Stimulated activated naive CD8-positive, alpha-beta T cell treated with anti-CD3 and anti-CD28 coated beads, Interleukin-15, amount 100 ng/mL, for 72 hours (primary cell): ENCODE measurements around the gene SNAI1.

ENCODE experiments used
- ATAC-seq: fragments of 150-1000 bp; cut with Tn5 transposase; 2 replicates; pipeline ENCODE4 v1.10.0; 2021; ENCODE audit warnings: mild to moderate bottlenecking, moderate library complexity
- DNase-seq, 2 donors: peaks; one replicate each; pipeline ENCODE4 v3.0.0; 2021 to 2022
- H3K27ac Mint-ChIP-seq, 2 donors: one replicate each; pipeline ENCODE4 v1.8.0; 2022; ENCODE audit warnings: mild to moderate bottlenecking in 2 of 2, mixed read lengths in 2 of 2, moderate library complexity in 2 of 2
- H3K27me3 Mint-ChIP-seq: one replicate; pipeline ENCODE4 v1.8.0; 2022; ENCODE audit warnings: mixed read lengths
- H3K4me1 Mint-ChIP-seq: one replicate; pipeline ENCODE4 v1.8.0; 2022; ENCODE audit warnings: mild to moderate bottlenecking, mixed read lengths
- H3K4me3 Mint-ChIP-seq, 2 donors: one replicate each; pipeline ENCODE4 v1.8.0; 2022; ENCODE audit warnings: mild to moderate bottlenecking in 2 of 2, mixed read lengths in 2 of 2, moderate library complexity in 1 of 2
- H3K9me3 Mint-ChIP-seq, 2 donors: one replicate each; pipeline ENCODE4 v1.8.0; 2022; ENCODE audit warnings: mixed read lengths in 2 of 2

SNAI1 gene

DNA sequence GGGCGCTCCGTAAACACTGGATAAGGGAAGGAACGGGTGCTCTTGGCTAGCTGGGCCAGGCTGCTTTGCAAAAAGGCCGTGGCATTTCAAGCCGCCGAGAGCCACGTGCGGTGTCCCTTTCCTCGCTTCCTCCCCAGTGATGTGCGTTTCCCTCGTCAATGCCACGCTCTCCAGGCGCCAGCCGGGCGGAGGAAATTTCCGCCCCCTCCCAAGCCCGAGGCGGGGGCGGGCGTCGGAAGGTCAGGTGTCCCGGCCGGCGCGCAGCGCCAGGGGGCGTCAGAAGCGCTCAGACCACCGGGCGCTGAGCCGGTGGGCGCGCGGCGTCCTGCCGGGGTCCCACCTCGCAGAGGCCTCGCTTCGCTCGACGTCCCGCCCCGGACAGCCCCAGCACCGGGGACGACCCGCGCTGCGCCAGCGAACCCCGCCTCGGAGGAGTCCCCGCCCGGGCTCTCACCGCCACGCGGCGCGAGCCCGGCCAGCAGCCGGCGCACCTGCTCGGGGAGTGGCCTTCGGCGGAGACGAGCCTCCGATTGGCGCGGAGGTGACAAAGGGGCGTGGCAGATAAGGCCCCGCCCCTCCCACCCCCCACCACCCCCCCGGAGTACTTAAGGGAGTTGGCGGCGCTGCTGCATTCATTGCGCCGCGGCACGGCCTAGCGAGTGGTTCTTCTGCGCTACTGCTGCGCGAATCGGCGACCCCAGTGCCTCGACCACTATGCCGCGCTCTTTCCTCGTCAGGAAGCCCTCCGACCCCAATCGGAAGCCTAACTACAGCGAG, at the start of gene SNAI1:
Gene SNAI1 (plus strand): TSS at position 635 of the 777 bp plus-strand sequence. CDS start 80 bp downstream, at position 715.
- Mint-ChIP-seq H3K27ac (peak within 1 kb of the TSS in 1 of 2 donors; percentile 89), H3K27me3 (peaks cover 7% of the 10 kb centered on the region), H3K4me1 (peaks cover 45% of the 10 kb centered on the region), H3K4me3 (peak within 1 kb of the TSS; percentile 67 to 75), H3K9me3 (no peaks in the 10 kb centered on the region)
- peak; percentile 82 to 83 for DNase-seq
- ATAC-seq, result peak; percentile 90

DNA sequence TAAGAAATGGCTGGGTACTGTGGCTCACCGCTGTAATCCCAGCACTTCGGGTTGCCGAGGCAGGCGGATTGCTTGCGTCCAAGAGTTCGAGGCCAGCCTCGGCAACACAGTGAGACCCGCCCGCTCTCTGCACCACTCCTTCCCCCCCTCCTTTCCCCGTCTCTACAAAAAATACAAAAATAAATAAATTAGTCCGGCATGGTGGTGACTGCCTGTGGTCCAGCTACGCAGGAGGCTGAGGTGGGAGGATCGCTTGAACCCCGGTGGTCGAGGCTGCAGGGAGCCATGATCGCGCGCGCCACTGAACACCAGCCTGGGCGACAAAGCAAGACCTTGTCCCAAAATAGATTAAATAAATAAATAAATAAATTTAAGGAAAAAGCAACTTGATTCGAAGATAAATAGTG, 47.0 kb upstream of the SNAI1 start:
- Mint-ChIP-seq H3K4me1 (peaks cover 52% of the 10 kb centered on the region), H3K27ac (no peak overlapping the region)
- ATAC-seq, result no peak

GRCh38 chr20:49936153-49937026, 46.4 kb upstream of the SNAI1 start, which contains the start of gene RNF114:
TSS of gene RNF114 (plus strand) at chr20:49936397. CDS start at chr20:49936413, 16 bp downstream.
- peak; percentile 86 to 88 for DNase-seq
- H3K27me3 Mint-ChIP-seq, result no peaks in the 10 kb centered on the region
- peak within 1 kb of the TSS; percentile 88 to 97 for H3K4me3 Mint-ChIP-seq
- peak within 1 kb of the TSS; percentile 67 to 97 for H3K27ac Mint-ChIP-seq
- peaks cover 58% of the 10 kb centered on the region for H3K4me1 Mint-ChIP-seq
- ATAC-seq, result peak; percentile 92
- no peaks in the 10 kb centered on the region for H3K9me3 Mint-ChIP-seq

More for the DNA sequence above, 47.0 kb upstream of the SNAI1 start:
- H3K27me3 Mint-ChIP-seq, result no peaks in the 10 kb centered on the region
- no peak for DNase-seq
- peak overlapping the region; percentile 88 to 97 for H3K4me3 Mint-ChIP-seq
- H3K9me3 Mint-ChIP-seq, result no peaks in the 10 kb centered on the region

- Mint-ChIP-seq H3K27me3 (no peaks in the 10 kb centered on the region), H3K4me1 (peaks cover 61% of the 10 kb centered on the region), H3K9me3 (no peaks in the 10 kb centered on the region), H3K27ac (peak overlapping the region; percentile 67 to 97), H3K4me3 (peak overlapping the region; percentile 88 to 97)
- ATAC-seq (peak; percentile 13), DNase-seq (no peak)
Measured at GRCh38 chr20:49937027-49937929, 45.5 kb upstream of the SNAI1 start.

GRCh38 chr20:49938173-49939163, 44.3 kb upstream of the SNAI1 start:
- peaks cover 61% of the 10 kb centered on the region for H3K4me1 Mint-ChIP-seq
- no peaks in the 10 kb centered on the region for H3K27me3 Mint-ChIP-seq
- DNase-seq (no peak), ATAC-seq (no peak)
- H3K27ac Mint-ChIP-seq, result peak overlapping the region; percentile 49 to 96
- peak overlapping the region; percentile 67 to 88 for H3K4me3 Mint-ChIP-seq
- no peaks in the 10 kb centered on the region for H3K9me3 Mint-ChIP-seq

DNA sequence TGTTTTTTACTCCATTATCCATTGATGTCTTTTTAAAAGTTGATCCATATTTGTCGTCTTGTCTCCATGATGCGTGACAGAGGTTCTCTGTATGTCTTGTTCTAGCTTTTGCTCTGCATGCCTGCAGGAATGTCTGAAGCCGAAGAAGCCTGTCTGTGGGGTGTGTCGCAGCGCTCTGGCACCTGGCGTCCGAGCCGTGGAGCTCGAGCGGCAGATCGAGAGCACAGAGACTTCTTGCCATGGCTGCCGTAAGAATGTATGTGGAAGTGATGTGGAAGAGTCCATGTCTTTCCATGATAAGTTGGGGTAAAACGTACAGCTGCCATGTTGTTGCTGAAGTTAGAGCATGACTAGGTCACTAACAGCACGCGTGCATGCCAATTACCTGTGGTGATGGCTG, 41.3 kb upstream of the SNAI1 start:
- peaks cover 44% of the 10 kb centered on the region for H3K4me1 Mint-ChIP-seq
- DNase-seq, result no peak
- no peak for ATAC-seq
- H3K4me3 Mint-ChIP-seq, result no peak overlapping the region
- no peaks in the 10 kb centered on the region for H3K9me3 Mint-ChIP-seq
- H3K27me3 Mint-ChIP-seq, result no peaks in the 10 kb centered on the region
- H3K27ac Mint-ChIP-seq, result peak overlapping the region; percentile 22 to 28

DNA sequence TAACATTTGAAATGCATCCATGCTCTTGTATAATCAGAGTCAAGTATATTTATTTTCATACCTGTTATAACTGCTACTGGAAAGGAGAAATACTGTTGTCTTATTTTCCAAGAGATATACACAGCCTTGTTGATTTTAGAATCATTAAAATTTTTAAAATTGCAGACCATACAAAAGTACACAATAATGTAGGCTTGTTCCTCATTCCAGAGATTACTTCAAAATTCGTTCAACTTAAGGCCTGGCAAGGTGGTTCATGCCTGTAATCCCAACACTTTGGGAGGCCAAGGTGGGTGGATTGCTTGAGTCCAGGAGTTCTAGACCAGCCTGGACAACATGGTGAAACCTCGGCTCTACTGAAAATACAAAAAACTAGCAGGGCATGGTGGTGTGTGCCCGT, 40.5 kb upstream of the SNAI1 start:
- no peak overlapping the region for H3K4me3 Mint-ChIP-seq
- H3K27ac Mint-ChIP-seq, result no peak overlapping the region
- H3K9me3 Mint-ChIP-seq, result no peaks in the 10 kb centered on the region
- H3K27me3 Mint-ChIP-seq, result no peaks in the 10 kb centered on the region
- ATAC-seq, result no peak
- DNase-seq, result no peak
- H3K4me1 Mint-ChIP-seq, result peaks cover 38% of the 10 kb centered on the region

- Mint-ChIP-seq H3K4me1 (peaks cover 34% of the 10 kb centered on the region), H3K9me3 (no peaks in the 10 kb centered on the region), H3K4me3 (no peak overlapping the region), H3K27ac (no peak overlapping the region), H3K27me3 (no peaks in the 10 kb centered on the region)
- ATAC-seq, result no peak
- no peak for DNase-seq
Measured at GRCh38 chr20:49942942-49943341, 39.8 kb upstream of the SNAI1 start.

DNA sequence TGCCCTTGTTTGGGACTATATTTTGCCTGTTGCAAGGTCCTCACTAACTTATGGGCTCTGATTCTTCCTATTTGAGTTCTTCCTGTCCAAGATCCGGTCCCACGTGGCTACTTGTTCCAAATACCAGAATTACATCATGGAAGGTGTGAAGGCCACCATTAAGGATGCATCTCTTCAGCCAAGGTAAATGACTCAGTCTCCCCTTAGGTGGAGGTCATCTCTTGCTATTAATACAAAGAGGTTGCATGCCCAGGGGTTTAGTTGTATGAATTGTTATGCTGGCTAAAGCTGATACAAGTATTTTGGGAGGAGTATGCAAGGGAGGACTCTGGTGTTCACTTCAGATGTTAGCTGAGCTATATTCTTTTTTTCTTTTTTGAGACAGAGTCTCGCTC, 37.5 kb upstream of the SNAI1 start:
- no peak for ATAC-seq
- Mint-ChIP-seq H3K9me3 (no peaks in the 10 kb centered on the region), H3K4me3 (no peak overlapping the region), H3K4me1 (peaks cover 28% of the 10 kb centered on the region), H3K27ac (no peak overlapping the region), H3K27me3 (no peaks in the 10 kb centered on the region)
- DNase-seq, result no peak

DNA sequence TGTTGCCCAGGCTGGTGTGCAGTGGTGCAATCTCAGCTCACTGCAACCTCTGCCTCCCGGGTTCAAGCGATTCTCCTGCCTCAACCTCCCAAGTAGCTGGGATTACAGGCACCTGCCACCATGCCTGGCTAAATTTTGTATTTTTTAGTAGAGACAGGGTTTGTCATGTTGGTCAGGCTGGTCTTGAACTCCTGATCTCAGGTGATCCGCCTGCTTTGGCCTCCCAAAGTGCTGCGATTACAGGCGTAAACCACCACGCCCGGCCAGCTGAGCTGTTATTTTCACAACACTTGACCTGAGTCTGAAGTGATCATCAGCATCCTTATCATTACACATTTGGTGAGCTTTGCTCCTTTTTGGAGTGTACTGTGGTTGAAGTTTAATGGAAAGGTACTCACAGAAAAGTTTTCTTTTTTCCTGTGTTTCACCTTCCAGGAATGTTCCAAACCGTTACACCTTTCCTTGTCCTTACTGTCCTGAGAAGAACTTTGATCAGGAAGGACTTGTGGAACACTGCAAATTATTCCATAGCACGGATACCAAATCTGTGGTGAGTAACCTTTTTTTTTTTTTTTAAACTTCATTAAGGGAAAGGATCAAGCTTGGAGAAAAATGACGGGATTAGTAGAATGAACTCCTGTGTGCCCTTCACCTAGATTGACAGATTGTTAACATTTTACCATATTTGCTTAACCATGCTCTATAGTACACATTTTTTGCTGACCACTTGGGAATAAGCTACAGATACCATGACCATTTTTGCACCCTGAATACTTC, 36.9 kb upstream of the SNAI1 start:
- H3K27me3 Mint-ChIP-seq, result no peaks in the 10 kb centered on the region
- no peak overlapping the region for H3K4me3 Mint-ChIP-seq
- no peak overlapping the region for H3K27ac Mint-ChIP-seq
- H3K9me3 Mint-ChIP-seq, result no peaks in the 10 kb centered on the region
- ATAC-seq, result no peak
- H3K4me1 Mint-ChIP-seq, result peaks cover 32% of the 10 kb centered on the region
- DNase-seq, result no peak

DNA sequence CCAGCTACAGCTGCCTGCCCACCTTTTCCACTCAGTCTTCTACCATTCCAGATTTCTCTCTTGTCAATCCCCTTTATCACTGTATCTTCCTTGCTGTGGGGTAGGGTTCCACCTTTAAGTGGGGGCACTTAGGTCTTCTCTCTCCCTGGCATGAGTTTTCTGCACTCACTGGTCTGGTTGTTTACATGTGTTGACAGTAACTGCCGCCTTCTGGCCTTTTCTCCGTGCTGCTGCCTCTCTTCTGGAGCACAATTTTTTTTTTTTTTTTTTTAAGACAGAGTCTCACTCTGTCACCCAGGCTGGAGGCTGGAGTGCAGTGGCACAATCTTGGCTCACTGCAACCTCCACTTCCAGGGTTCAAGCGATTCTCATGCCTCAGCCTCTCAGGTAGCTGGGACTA, 34.6 kb upstream of the SNAI1 start:
- DNase-seq (no peak), ATAC-seq (no peak)
- peak overlapping the region in 1 of 2 donors; percentile 72 for H3K27ac Mint-ChIP-seq
- no peaks in the 10 kb centered on the region for H3K9me3 Mint-ChIP-seq
- no peak overlapping the region for H3K4me3 Mint-ChIP-seq
- no peaks in the 10 kb centered on the region for H3K27me3 Mint-ChIP-seq
- H3K4me1 Mint-ChIP-seq, result peaks cover 24% of the 10 kb centered on the region

DNA sequence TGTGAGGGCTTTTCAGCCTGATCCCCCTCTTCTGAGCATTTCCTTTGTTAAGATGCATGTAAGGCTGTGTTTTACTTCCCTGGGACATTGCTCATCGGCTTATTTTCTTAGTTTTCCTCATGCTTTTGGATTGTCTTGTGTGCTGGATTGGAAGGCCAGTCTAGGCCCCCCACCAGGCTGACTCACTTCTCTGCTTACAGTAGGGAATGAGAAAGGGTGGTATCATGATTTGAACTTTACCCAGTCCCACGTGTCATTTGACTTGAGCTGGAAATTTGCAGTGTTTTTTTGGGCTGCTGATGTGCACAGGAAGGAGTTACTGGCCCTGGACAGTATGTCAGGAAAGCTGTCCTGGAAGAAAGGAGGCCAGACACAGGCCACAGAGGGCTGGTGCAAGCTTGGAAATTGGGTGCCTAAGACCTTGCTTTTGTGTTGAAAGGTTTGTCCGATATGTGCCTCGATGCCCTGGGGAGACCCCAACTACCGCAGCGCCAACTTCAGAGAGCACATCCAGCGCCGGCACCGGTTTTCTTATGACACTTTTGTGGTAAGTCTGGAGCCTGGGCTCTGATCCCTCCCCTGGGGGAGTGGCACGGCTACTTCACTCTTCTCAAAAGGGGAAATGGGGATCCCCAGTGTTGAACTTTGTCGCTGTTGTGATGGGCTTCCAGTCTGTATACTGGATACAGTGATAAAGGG, 33.8 kb upstream of the SNAI1 start:
- DNase-seq, result no peak
- no peaks in the 10 kb centered on the region for H3K27me3 Mint-ChIP-seq
- no peak for ATAC-seq
- H3K4me1 Mint-ChIP-seq, result peaks cover 24% of the 10 kb centered on the region
- H3K4me3 Mint-ChIP-seq, result no peak overlapping the region
- no peaks in the 10 kb centered on the region for H3K9me3 Mint-ChIP-seq
- no peak overlapping the region for H3K27ac Mint-ChIP-seq

DNA sequence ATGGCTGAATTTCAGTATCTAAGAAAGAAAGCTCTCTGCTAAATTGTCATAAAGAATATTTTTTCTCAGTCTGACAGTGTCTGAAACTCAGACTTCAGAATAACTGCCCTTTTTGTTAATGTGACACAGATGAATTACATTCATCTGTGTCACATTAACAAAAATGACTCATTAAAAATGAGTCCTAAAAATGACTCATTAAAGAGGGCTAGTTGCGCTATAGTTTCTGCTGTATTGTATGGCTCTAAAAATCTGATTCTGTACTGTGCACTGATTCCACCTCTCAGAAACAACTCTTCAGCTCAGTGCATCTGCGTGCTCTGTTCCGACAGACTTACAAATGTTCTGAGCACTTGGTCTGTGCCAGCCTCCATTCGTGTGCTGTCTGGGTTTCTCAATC, 31.6 kb upstream of the SNAI1 start:
- H3K4me3 Mint-ChIP-seq, result no peak overlapping the region
- peaks cover 20% of the 10 kb centered on the region for H3K4me1 Mint-ChIP-seq
- DNase-seq (no peak), ATAC-seq (peak; percentile 70)
- no peak overlapping the region for H3K27ac Mint-ChIP-seq
- H3K9me3 Mint-ChIP-seq, result no peaks in the 10 kb centered on the region
- H3K27me3 Mint-ChIP-seq, result no peaks in the 10 kb centered on the region
